A549 (cell line): ENCODE measurements around the gene RIMS1. TPM values are rescaled to one million over a fixed set of nuclear protein-coding genes. Genes with fewer than 3 reads are reported as not detected.

Source experiments
- ATAC-seq, 2 experiments: fragments of 200-7000 bp in 1 of 2; fragments of >200 bp in 1 of 2; cut with Nextera tagmentation in 1 of 2; cut with Tn5 transposase in 1 of 2; 3 replicates each; pipeline versions ENCODE4 v1.8.0 to v1.9.1; 2018 to 2020; ENCODE audit warnings: mild to moderate bottlenecking in 1 of 2, moderate library complexity in 1 of 2
- CTCF ChIA-PET: fragments of 300-600 bp; sonication (Branson Sonifier 250); formaldehyde crosslinking; extraction: SDS; loops from one replicate; lab custom pipeline; 2021; ENCODE audit warnings: antibody characterized with exemption, inconsistent platforms; lab: Yijun Ruan, JAX
- POLR2A ChIA-PET: fragments of 350-600 bp; formaldehyde crosslinking; extraction: SDS; loops from one replicate; lab custom pipeline; 2021; ENCODE audit warnings: antibody characterized with exemption, inconsistent platforms; lab: Yijun Ruan, JAX
- DNase-seq, 2 experiments: peaks; one replicate each; pipeline versions ENCODE4 v3.0.0 to v3.0.0-alpha.2; 2011 to 2016; ENCODE audit warnings: low read depth in 1 of 2, low spot score in 1 of 2
- FAIRE-seq: peaks from 2 replicates; lab custom pipeline; 2011; peaks lifted over from hg19 to GRCh38; lab: Jason Lieb, UNC
- H3K27ac ChIP-seq, 2 experiments: fragments of >200 bp; sonication (Bioruptor Twin); formaldehyde crosslinking; 3 replicates each; pipeline ENCODE4 v1.5.1; 2016 to 2017
- H3K4me1 ChIP-seq: fragments of >200 bp; sonication (Bioruptor Twin); formaldehyde crosslinking; 3 replicates; pipeline ENCODE4 v1.6.1; 2016
- H3K4me2 ChIP-seq: fragments of >200 bp; sonication (Bioruptor Twin); formaldehyde crosslinking; 3 replicates; pipeline ENCODE4 v1.6.1; 2016
- H3K4me3 ChIP-seq: fragments of >200 bp; sonication (Bioruptor Twin); formaldehyde crosslinking; 3 replicates; pipeline ENCODE4 v1.5.1; 2016
- H3K9me3 ChIP-seq: fragments of >200 bp; sonication (Bioruptor Twin); formaldehyde crosslinking; 3 replicates; pipeline ENCODE4 v1.6.1; 2016
- ATOH8 ChIP-seq: fragments of 250-450 bp; sonication (Bioruptor Pico); IDR thresholded peaks from 2 replicates; pipeline ENCODE4 v1.5.0; 2020; ENCODE audit warnings: low read depth, mild to moderate bottlenecking, moderate library complexity
- BHLHE40 ChIP-seq: IDR thresholded peaks from 2 replicates; pipeline ENCODE4 v1.6.1; 2012; ENCODE audit warnings: low read depth, low read length, inconsistent platforms
- CEBPB ChIP-seq, 2 experiments: fragments of >200 bp in 1 of 2; sonication (Bioruptor Twin) in 1 of 2; formaldehyde crosslinking in 1 of 2; IDR thresholded peaks; 2 replicates each; pipeline ENCODE4 v1.6.1; 2012 to 2016
- CHD2 ChIP-seq: fragments of 150-350 bp; IDR thresholded peaks from 2 replicates; pipeline ENCODE4 v1.6.1; 2014; ENCODE audit warnings: low read length; ENCODE audit not compliant: partially characterized antibody
- CHD4 ChIP-seq: fragments of 200-600 bp; sonication (generic); IDR thresholded peaks from 2 replicates; pipeline ENCODE4 v1.6.1; 2016; ENCODE audit warnings: antibody characterized with exemption, mild to moderate bottlenecking, borderline replicate concordance
- CTCF ChIP-seq: fragments of >200 bp; sonication (Bioruptor Twin); formaldehyde crosslinking; IDR thresholded peaks from 3 replicates; pipeline ENCODE4 v1.5.1; 2016
- GATA3 ChIP-seq: IDR thresholded peaks from 2 replicates; pipeline ENCODE4 v1.6.1; 2012; ENCODE audit warnings: borderline replicate concordance
- HES2 ChIP-seq: fragments of >200 bp; sonication (Bioruptor Twin); formaldehyde crosslinking; IDR thresholded peaks from 2 replicates; pipeline ENCODE4 v1.6.1; 2016
- HMGXB4 ChIP-seq: fragments of 250-450 bp; sonication (Bioruptor Pico); IDR thresholded peaks from 2 replicates; pipeline ENCODE4 v1.5.0; 2021; ENCODE audit warnings: mild to moderate bottlenecking, moderate library complexity, borderline replicate concordance
- HOXA7 ChIP-seq: fragments of 250-450 bp; sonication (Bioruptor Pico); IDR thresholded peaks from 2 replicates; pipeline ENCODE4 v1.5.0; 2020; ENCODE audit warnings: mild to moderate bottlenecking, moderate library complexity
- HOXB5 ChIP-seq: fragments of 250-450 bp; sonication (Bioruptor Pico); IDR thresholded peaks from 2 replicates; pipeline ENCODE4 v1.5.0; 2020; ENCODE audit warnings: mild to moderate bottlenecking, moderate library complexity
- JUNB ChIP-seq: fragments of >200 bp; sonication (Bioruptor Twin); formaldehyde crosslinking; IDR thresholded peaks from 2 replicates; pipeline ENCODE4 v1.6.1; 2016
- NFE2L2 ChIP-seq: fragments of 150-350 bp; conservative IDR thresholded peaks from 2 replicates; pipeline ENCODE4 v1.6.1; 2014; ENCODE audit warnings: low read length
- NR3C1 ChIP-seq: fragments of >200 bp; sonication (Bioruptor Twin); formaldehyde crosslinking; IDR thresholded peaks from 3 replicates; pipeline ENCODE4 v1.6.1; 2017
- PBX3 ChIP-seq: IDR thresholded peaks from 2 replicates; pipeline ENCODE4 v1.6.1; 2012
- REST ChIP-seq: fragments of 200-600 bp; sonication (generic); IDR thresholded peaks from 2 replicates; pipeline ENCODE4 v1.6.1; 2016; ENCODE audit warnings: antibody characterized with exemption, mild to moderate bottlenecking, moderate library complexity
- RFX5 ChIP-seq: fragments of 450-650 bp; IDR thresholded peaks from 2 replicates; pipeline ENCODE4 v1.7.1; 2014; ENCODE audit warnings: antibody characterized with exemption, mild to moderate bottlenecking, moderate library complexity
- SREBF2 ChIP-seq: fragments of 450-650 bp; IDR thresholded peaks from 2 replicates; pipeline ENCODE4 v1.6.1; 2014; ENCODE audit warnings: mild to moderate bottlenecking, moderate library complexity
- ZC3H11A ChIP-seq: fragments of 450-650 bp; IDR thresholded peaks from 2 replicates; pipeline ENCODE4 v1.6.1; 2014; ENCODE audit warnings: antibody characterized with exemption, mild to moderate bottlenecking
- ZFP36 ChIP-seq: fragments of 450-650 bp; IDR thresholded peaks from 2 replicates; pipeline ENCODE4 v1.6.1; 2014; ENCODE audit warnings: borderline replicate concordance; ENCODE audit not compliant: partially characterized antibody
- WGBS: methylation state at CpG from one replicate; pipeline ENCODE4 v1.1.6; 2017; ENCODE audit errors: missing lambda C conversion rate; 5-methylcytosine and 5-hydroxymethylcytosine counted together
- polyA plus RNA-seq, 4 experiments: library from polyadenylated mRNA; depleted of rRNA in 3 of 4; stranded (reverse); fragments of >200 nt; fragmentation: RNase III in 1 of 4; extraction: RNeasy Plus Mini Kit Qiagen cat#74134 plus additional on column Dnase treatment in 1 of 4; gene quantifications; 2 replicates in 3 of 4; 3 replicates in 1 of 4; pipeline ENCODE4 v1.2.3, GENCODE V29; 2011 to 2017

The RIMS1 gene
- polyA plus RNA-seq, 2 of the 4 experiments (the other 2 are of a cell fraction): 0.03 TPM; not detected in 1

GRCh38 chr6:72250664-72251063 is 364.3 kb downstream of the RIMS1 start:
- ChIA-PET CTCF (no interaction called here), POLR2A (no interaction called here)
- TF ChIP-seq HOXA7 (CRISPR knock-in tag): no peak
- no peak for TF ChIP-seq ZFP36
- TF ChIP-seq ZC3H11A: no peak
- TF ChIP-seq HMGXB4 (CRISPR knock-in tag): no peak
- no peak for TF ChIP-seq NR3C1
- TF ChIP-seq HES2: no peak
- no peak for TF ChIP-seq HOXB5 (CRISPR knock-in tag)
- TF ChIP-seq BHLHE40: no peak
- TF ChIP-seq PBX3: no peak
- no peak for TF ChIP-seq RFX5
- TF ChIP-seq GATA3: no peak
- TF ChIP-seq ATOH8 (CRISPR knock-in tag): no peak
- TF ChIP-seq CHD4: no peak
- no peak for TF ChIP-seq CHD2
- no peak for TF ChIP-seq CEBPB (IDR thresholded peaks at IDR 0.05)
- no peak for TF ChIP-seq NFE2L2
- no peak for TF ChIP-seq SREBF2
- no peak for TF ChIP-seq REST
- TF ChIP-seq JUNB: no peak
- TF ChIP-seq CTCF: no peak
- ATAC-seq (no peak), FAIRE-seq (no peak), DNase-seq (no peak)
- H3K4me2 ChIP-seq: no peak overlapping the region
- H3K4me3 ChIP-seq: no peak overlapping the region
- no peaks in the 10 kb centered on the region for H3K4me1 ChIP-seq
- H3K9me3 ChIP-seq: no peaks in the 10 kb centered on the region
- WGBS: 31% methylated on average over 3 of the region's 3 CpGs
- H3K27ac ChIP-seq: no peak overlapping the region
